Upper lobe of left lung (tissue), 4 donors: ENCODE results near the gene AMIGO3.
"Not testable (repeated sequence)": the region's sequence is repeated elsewhere in the genome, so short reads cannot be mapped to it uniquely, and the experiment has no call there.

ENCODE experiments used
- POLR2A ChIP-seq, 4 donors: fragments of 450-650 bp; IDR thresholded peaks; one replicate each; pipeline ENCODE4 v1.5.1; 2016 to 2017; ENCODE audit warnings: antibody characterized with exemption in 4 of 4, mild to moderate bottlenecking in 2 of 4
- POLR2AphosphoS5 ChIP-seq, 2 donors: sonication (generic); formaldehyde crosslinking; IDR thresholded peaks; one replicate each; pipeline ENCODE4 v1.5.1; 2017; ENCODE audit warnings: antibody characterized with exemption in 2 of 2

DNA sequence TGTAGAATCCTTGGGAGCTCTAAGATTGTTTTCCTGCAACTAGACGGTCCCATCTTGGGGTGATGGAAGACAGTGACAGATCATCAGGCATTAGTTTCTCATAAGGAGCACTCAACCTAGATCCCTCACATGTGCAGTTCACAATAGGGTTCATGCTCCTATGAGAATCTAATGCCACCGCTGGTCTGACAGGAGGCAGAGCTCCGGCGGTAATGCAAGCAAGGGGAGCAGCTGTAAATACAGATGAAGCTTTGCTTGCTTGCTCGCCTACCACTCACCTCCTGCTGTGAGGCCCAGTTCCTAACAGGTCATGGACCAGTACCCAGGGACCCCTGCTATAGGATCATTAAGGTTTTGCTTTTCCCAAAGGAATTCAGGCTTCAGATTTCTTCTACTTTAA is 29.4 kb upstream of the AMIGO3 start:
- not testable (repeated sequence) for TF ChIP-seq POLR2A, POLR2AphosphoS5 (IDR thresholded peaks at IDR 0.05)
